ENCODE results near the gene PHC3.

Gene PHC3, protein sequence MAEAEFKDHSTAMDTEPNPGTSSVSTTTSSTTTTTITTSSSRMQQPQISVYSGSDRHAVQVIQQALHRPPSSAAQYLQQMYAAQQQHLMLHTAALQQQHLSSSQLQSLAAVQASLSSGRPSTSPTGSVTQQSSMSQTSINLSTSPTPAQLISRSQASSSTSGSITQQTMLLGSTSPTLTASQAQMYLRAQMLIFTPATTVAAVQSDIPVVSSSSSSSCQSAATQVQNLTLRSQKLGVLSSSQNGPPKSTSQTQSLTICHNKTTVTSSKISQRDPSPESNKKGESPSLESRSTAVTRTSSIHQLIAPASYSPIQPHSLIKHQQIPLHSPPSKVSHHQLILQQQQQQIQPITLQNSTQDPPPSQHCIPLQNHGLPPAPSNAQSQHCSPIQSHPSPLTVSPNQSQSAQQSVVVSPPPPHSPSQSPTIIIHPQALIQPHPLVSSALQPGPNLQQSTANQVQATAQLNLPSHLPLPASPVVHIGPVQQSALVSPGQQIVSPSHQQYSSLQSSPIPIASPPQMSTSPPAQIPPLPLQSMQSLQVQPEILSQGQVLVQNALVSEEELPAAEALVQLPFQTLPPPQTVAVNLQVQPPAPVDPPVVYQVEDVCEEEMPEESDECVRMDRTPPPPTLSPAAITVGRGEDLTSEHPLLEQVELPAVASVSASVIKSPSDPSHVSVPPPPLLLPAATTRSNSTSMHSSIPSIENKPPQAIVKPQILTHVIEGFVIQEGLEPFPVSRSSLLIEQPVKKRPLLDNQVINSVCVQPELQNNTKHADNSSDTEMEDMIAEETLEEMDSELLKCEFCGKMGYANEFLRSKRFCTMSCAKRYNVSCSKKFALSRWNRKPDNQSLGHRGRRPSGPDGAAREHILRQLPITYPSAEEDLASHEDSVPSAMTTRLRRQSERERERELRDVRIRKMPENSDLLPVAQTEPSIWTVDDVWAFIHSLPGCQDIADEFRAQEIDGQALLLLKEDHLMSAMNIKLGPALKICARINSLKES

DNA sequence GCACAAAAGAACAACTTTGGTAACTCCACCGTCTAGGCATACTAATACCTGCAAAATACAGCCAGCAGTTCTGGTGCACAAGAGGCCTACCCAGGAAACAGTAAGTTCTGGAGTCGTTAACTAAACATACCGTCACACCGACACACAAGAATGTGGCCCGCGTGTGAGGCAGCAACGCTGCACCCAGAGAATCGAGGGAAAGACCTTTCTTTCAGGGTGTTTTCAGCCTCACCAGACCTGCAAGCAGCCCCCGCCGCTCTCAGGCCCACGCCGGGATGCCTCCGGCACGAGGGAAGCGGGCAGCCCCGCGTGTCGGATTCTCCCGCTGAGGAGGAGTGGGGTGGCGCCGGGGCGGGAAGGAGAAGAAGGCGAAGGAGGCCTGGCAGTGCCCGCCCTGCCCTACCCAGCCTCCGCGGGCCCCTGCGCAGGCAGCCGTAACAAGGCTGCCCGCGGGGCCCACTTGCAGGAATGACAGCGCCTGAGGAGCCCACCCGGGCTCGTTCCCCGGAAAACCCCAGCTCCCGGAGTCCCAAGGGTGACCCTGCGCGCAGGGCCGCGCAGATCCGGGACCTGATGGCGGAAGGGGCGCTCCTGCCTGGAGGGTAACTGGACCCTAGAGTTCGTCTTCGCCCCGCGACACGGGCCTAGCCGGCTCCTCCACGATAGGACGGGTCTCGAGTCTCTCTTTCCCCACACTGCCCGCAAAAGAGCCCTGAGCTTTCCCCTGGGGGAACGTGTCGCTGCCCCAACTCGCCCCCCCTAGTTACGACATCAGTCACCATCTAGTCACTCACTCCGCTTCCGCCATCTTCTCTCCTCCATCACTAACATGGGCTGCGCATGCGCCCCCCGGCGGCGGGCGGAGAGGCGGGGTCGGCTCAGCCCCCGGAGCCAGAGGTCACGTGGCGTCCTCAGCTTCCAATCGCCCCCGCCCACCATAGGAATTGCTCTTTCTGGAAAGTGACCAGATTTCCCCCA lies at the start of gene PHC3:
Gene PHC3, minus strand, starts transcription at position 826 of the 978 bp plus-strand sequence. Its CDS starts 18 bp downstream, at position 808.
- peaks cover 19% of the 10 kb centered on the region for H3K36me3 ChIP-seq (ENCODE audit: insufficient read depth, low read length)
- H3K9me3 ChIP-seq (ENCODE audit: low read length): no peaks in the 10 kb centered on the region
- H3K9ac ChIP-seq (ENCODE audit: low read length): peak within 1 kb of the TSS; percentile 97
- H3K4me1 ChIP-seq (ENCODE audit: insufficient read depth, low read length): peaks cover 10% of the 10 kb centered on the region
- peak within 1 kb of the TSS; percentile 69 to 88 for H3K4me3 ChIP-seq (ENCODE audit: low read depth in 1 of 2, low read length in 2 of 2)
- no peaks in the 10 kb centered on the region for H3K27me3 ChIP-seq (ENCODE audit: control insufficient read depth in 1 of 2, insufficient read depth in 2 of 2, low read length in 2 of 2)
- H3K27ac ChIP-seq (ENCODE audit: low read depth, low read length): peak within 1 kb of the TSS; percentile 98

DNA sequence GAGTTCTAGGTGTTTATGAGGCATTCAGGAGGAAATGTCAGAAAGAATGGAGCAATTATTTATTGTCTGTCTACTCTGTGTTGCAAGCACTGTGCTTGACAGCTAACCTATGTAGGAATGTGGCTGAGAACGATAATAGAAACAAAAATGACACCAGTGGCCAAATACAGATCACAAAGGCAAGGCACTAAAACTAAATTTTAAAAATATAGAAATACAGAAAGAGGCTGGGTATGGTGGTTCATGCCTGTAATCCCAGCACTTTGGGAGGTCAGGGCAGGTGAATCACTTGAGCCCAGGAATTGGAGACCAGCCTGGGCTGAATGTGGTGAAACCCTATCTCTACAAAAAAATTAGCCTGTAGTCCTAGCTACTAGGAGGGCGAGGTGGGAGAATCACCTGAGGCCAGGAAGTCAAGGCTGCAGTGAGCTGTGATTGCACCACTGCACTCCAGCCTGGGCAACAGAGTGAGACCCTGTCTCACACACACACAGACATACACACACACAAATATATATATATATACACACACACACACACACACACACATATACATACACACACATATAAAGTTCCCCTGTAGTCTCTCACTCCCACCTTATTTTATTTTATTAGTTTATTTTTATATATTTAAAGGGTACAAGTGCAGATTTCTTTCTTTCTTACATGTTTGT lies 46.7 kb upstream of the PHC3 start:
- H3K36me3 ChIP-seq (ENCODE audit: insufficient read depth, low read length): no peaks in the 10 kb centered on the region
- no peaks in the 10 kb centered on the region for H3K9me3 ChIP-seq (ENCODE audit: low read length)
- no peak overlapping the region for H3K4me3 ChIP-seq (ENCODE audit: low read depth in 1 of 2, low read length in 2 of 2)
- H3K27ac ChIP-seq (ENCODE audit: low read depth, low read length): no peak overlapping the region
- H3K27me3 ChIP-seq (ENCODE audit: control insufficient read depth in 1 of 2, insufficient read depth in 2 of 2, low read length in 2 of 2): no peaks in the 10 kb centered on the region
- H3K9ac ChIP-seq (ENCODE audit: low read length): no peak overlapping the region
- H3K4me1 ChIP-seq (ENCODE audit: insufficient read depth, low read length): peaks cover 4% of the 10 kb centered on the region

DNA sequence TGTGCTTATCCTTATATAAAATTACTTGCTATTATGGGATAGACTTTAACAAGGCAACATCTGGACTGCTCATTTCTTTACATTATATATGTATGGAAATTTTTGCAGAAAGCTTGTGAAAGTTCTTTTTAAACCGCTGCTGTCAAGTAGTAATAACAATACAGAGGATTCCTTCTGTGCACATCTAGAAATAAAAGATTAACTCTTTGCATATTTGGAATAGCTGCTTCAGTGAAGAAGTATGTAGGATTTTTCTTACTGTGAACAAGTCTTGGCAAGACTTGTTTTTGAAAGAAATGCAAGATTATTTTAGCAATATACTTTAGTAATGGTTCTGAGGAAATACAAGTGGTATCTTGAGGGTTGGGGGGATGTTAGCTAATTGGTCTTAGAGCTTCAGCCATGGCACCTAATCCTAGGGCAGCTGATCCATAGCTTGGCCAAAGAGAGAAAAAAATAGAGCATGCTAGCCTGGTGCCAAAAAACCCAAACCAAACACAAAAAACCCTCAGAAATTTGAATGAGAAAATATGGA lies 45.0 kb upstream of the PHC3 start:
- no peak overlapping the region for H3K4me3 ChIP-seq (ENCODE audit: low read depth in 1 of 2, low read length in 2 of 2)
- no peak overlapping the region for H3K27ac ChIP-seq (ENCODE audit: low read depth, low read length)
- no peaks in the 10 kb centered on the region for H3K36me3 ChIP-seq (ENCODE audit: insufficient read depth, low read length)
- H3K9me3 ChIP-seq (ENCODE audit: low read length): no peaks in the 10 kb centered on the region
- H3K9ac ChIP-seq (ENCODE audit: low read length): no peak overlapping the region
- H3K27me3 ChIP-seq (ENCODE audit: control insufficient read depth in 1 of 2, insufficient read depth in 2 of 2, low read length in 2 of 2): no peaks in the 10 kb centered on the region
- peaks cover 7% of the 10 kb centered on the region for H3K4me1 ChIP-seq (ENCODE audit: insufficient read depth, low read length)

DNA sequence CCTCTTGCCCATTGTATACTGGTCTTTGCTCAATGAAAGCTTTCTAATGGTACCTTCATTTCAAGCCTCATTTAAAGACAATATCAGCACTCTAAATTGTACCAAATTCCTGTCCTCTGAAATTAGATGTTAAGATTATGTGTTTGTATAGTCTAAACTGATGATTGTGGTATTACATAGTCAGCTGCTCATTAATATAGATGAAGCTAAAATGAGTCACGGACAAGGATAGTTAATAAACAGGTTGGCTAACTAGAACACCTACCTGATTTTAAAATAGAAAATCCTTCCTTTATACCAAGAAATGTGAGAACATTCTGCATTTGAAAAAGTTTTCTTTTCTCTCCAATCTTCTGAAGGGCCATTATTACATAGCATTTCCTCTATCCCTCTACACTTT lies 43.6 kb upstream of the PHC3 start:
- Histone ChIP-seq H3K4me3 (ENCODE audit: low read depth in 1 of 2, low read length in 2 of 2) (no peak overlapping the region), H3K36me3 (ENCODE audit: insufficient read depth, low read length) (no peaks in the 10 kb centered on the region), H3K27ac (ENCODE audit: low read depth, low read length) (no peak overlapping the region), H3K9ac (ENCODE audit: low read length) (no peak overlapping the region), H3K9me3 (ENCODE audit: low read length) (no peaks in the 10 kb centered on the region), H3K27me3 (ENCODE audit: control insufficient read depth in 1 of 2, insufficient read depth in 2 of 2, low read length in 2 of 2) (no peaks in the 10 kb centered on the region), H3K4me1 (ENCODE audit: insufficient read depth, low read length) (peaks cover 7% of the 10 kb centered on the region)

DNA sequence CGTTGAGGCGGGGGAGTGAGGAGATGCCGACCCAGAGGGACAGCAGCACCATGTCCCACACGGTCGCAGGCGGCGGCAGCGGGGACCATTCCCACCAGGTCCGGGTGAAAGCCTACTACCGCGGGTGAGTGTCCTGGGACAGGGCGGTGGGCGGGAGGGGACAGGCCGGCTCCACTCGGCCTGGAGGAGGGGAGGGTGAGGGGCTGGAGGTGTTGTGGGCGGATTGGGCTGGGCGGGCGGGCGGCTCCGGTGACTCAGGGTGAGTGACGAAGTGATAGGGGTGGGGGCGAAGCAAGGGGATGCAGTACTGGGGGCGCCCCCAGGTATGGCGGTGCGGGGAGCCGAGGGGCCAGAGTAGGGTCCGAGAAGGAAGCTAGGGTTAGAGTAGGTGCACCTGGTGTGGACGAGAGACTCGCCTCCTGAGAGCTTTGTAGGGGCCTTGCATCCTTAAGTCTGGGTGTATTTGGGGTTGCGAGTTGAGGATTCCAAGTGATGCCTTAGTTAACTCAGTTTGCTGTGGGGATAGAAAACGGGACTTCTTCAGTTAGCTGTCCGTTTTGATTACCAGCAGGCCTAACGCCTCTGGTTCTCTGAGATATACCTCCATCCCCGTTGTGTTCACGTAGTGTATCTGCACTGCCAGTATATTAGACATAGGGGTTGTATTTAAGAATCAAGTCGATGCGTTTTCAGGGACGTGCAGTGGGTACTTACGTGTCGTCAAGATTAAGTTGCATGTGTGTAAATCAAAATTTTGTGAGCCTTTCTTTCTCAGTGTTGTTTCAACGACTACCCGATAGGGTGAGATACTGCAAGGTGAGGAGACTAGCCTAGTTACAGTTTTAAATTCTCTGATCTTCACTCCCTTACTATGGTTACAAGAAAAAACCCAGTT lies 41.4 kb upstream of the PHC3 start:
- Histone ChIP-seq H3K27me3 (ENCODE audit: control insufficient read depth in 1 of 2, insufficient read depth in 2 of 2, low read length in 2 of 2) (no peaks in the 10 kb centered on the region), H3K36me3 (ENCODE audit: insufficient read depth, low read length) (no peaks in the 10 kb centered on the region), H3K4me1 (ENCODE audit: insufficient read depth, low read length) (peaks cover 7% of the 10 kb centered on the region), H3K27ac (ENCODE audit: low read depth, low read length) (peak overlapping the region; percentile 85), H3K9me3 (ENCODE audit: low read length) (no peaks in the 10 kb centered on the region), H3K9ac (ENCODE audit: low read length) (peak overlapping the region; percentile 58), H3K4me3 (ENCODE audit: low read depth in 1 of 2, low read length in 2 of 2) (peak overlapping the region; percentile 59 to 85)

DNA sequence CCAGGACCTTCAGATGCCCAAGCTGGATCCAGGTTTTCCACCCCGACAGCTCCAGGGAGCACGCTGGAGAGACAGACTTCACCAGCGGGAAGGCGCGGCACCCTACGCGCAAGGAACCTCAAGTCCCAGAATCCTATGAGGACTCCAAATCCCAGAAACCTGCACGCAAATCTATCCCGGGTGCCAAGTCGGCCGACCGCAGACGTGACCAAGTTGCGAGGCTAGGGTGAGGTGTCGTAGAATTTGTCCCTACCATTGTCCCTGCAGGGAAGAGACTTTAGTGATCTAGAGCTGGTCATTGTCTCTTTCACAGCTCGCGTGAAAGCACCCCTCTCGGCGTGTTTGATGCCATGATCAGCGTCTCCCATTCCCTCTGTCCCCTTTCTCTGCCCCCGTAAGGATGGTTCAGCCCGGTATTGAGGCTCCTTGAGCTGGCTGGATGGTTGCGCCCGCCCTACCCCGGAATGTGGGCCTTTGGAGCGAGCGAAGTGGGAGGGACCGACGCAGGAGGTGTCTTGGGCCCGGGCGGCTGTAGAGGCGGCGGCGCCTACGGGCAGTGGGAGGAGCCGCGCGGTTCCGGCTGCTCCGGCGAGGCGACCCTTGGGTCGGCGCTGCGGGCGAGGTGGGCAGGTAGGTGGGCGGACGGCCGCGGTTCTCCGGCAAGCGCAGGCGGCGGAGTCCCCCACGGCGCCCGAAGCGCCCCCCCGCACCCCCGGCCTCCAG lies 40.6 kb upstream of the PHC3 start, which contains the start of gene PRKCI:
Gene PRKCI, plus strand, starts transcription at position 501 of the 723 bp plus-strand sequence. CDS start 246 bp downstream, outside the sequence.
- H3K9ac ChIP-seq (ENCODE audit: low read length): peak within 1 kb of the TSS; percentile 58

DNA sequence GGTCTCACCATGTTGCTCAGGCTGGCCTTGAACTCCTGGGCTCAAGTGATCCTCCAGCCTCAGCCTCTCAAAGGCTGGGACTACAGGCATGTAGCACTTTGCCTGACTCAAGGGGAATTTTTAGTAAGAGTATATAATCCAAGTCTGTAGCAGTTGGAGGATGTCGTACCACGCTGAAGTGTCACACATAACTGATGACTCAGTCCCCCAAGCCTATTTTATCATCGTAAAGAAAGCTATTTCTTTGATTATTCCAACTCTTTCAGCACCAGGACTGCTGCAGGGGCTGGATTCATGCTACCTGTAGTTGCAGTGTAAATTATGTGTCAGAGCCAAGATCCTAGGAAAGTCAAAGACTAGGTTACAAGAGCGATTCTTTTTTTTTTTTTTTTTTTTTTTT lies 39.3 kb upstream of the PHC3 start:
- no peaks in the 10 kb centered on the region for H3K9me3 ChIP-seq (ENCODE audit: low read length)
- no peak overlapping the region for H3K27ac ChIP-seq (ENCODE audit: low read depth, low read length)
- no peak overlapping the region for H3K9ac ChIP-seq (ENCODE audit: low read length)
- no peaks in the 10 kb centered on the region for H3K27me3 ChIP-seq (ENCODE audit: control insufficient read depth in 1 of 2, insufficient read depth in 2 of 2, low read length in 2 of 2)
- H3K4me3 ChIP-seq (ENCODE audit: low read depth in 1 of 2, low read length in 2 of 2): no peak overlapping the region
- H3K4me1 ChIP-seq (ENCODE audit: insufficient read depth, low read length): peaks cover 7% of the 10 kb centered on the region
- H3K36me3 ChIP-seq (ENCODE audit: insufficient read depth, low read length): no peaks in the 10 kb centered on the region

More for the DNA sequence above, 40.6 kb upstream of the PHC3 start, which contains the start of gene PRKCI:
- Histone ChIP-seq H3K4me1 (ENCODE audit: insufficient read depth, low read length) (peaks cover 7% of the 10 kb centered on the region), H3K9me3 (ENCODE audit: low read length) (no peaks in the 10 kb centered on the region), H3K27me3 (ENCODE audit: control insufficient read depth in 1 of 2, insufficient read depth in 2 of 2, low read length in 2 of 2) (no peaks in the 10 kb centered on the region), H3K4me3 (ENCODE audit: low read depth in 1 of 2, low read length in 2 of 2) (peak within 1 kb of the TSS; percentile 59 to 85), H3K27ac (ENCODE audit: low read depth, low read length) (peak within 1 kb of the TSS; percentile 85), H3K36me3 (ENCODE audit: insufficient read depth, low read length) (no peaks in the 10 kb centered on the region)

DNA sequence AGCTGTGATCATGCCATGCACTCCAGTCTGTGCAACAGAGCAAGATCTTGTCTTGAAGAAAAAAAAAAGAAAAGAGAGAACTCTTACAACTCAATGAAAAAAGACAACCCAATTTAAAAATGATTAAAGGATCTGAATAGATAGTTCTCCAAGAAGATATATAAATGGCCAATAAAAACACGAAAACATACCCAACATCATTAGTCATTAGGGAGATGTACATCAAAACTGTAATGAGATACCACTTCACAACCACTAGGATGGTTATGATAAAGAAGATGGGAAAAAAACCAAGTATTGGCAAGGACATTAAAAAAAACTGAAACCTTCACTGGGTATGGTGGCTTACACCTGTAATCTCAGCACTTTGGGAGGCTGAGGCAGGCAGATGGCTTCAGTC lies 38.3 kb upstream of the PHC3 start:
- Histone ChIP-seq H3K27me3 (ENCODE audit: control insufficient read depth in 1 of 2, insufficient read depth in 2 of 2, low read length in 2 of 2) (no peaks in the 10 kb centered on the region), H3K9me3 (ENCODE audit: low read length) (no peaks in the 10 kb centered on the region), H3K4me3 (ENCODE audit: low read depth in 1 of 2, low read length in 2 of 2) (no peak overlapping the region), H3K36me3 (ENCODE audit: insufficient read depth, low read length) (no peaks in the 10 kb centered on the region), H3K27ac (ENCODE audit: low read depth, low read length) (no peak overlapping the region), H3K9ac (ENCODE audit: low read length) (no peak overlapping the region), H3K4me1 (ENCODE audit: insufficient read depth, low read length) (peaks cover 7% of the 10 kb centered on the region)

DNA sequence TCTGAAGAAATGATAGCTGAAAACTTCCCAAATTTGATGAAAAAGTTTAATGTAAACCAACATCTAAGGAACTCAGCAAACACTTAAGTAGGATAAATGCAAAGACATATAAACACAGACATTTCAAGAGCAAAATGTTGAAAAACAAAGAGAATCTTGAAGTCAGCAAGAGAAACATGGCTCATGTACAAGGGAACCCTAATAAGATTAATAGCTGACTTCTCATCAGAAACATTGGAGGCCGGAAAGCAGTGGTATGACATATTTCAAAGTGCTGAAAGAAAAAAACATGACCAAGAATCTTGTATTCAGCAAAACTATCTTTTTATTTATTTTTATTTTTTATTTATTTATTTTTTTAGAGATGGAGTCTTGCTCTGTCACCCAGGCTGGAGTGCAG lies 30.1 kb upstream of the PHC3 start:
- Histone ChIP-seq H3K27ac (ENCODE audit: low read depth, low read length) (no peak overlapping the region), H3K36me3 (ENCODE audit: insufficient read depth, low read length) (no peaks in the 10 kb centered on the region), H3K9ac (ENCODE audit: low read length) (no peak overlapping the region), H3K4me3 (ENCODE audit: low read depth in 1 of 2, low read length in 2 of 2) (no peak overlapping the region), H3K27me3 (ENCODE audit: control insufficient read depth in 1 of 2, insufficient read depth in 2 of 2, low read length in 2 of 2) (no peaks in the 10 kb centered on the region), H3K9me3 (ENCODE audit: low read length) (no peaks in the 10 kb centered on the region), H3K4me1 (ENCODE audit: insufficient read depth, low read length) (no peaks in the 10 kb centered on the region)
